ENCODE results near the gene ADGRD1.
A peak's percentile ranks its signal among the peaks of the same experiment; 100 is the strongest.
"Not testable (repeated sequence)": the region's sequence is repeated elsewhere in the genome, so short reads cannot be mapped to it uniquely, and the experiment has no call there.

The ADGRD1 gene

GRCh38 chr12:131128966-131129619 lies 175.4 kb downstream of the ADGRD1 start:
- DNase-seq, result not testable (repeated sequence)

DNA sequence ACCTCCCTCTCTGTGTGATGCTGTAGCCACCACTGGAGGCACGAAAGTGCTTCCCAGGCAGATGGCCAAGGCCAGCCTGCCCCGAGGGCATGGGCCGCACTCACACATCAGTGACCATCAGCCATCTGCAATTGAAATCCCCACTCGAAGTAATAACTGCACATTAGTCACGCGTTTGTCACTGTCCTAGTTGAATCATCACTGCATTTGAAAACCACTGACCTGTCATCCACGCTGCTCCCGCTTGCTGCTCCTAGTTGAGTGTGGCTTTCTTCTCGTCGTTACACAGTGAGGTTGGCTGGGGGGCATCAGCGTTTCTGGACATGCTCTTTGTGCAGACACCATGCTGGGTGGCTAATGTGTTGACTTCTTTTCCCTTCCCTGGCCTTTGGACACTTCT lies 176.1 kb downstream of the ADGRD1 start:
- no peak for DNase-seq

DNA sequence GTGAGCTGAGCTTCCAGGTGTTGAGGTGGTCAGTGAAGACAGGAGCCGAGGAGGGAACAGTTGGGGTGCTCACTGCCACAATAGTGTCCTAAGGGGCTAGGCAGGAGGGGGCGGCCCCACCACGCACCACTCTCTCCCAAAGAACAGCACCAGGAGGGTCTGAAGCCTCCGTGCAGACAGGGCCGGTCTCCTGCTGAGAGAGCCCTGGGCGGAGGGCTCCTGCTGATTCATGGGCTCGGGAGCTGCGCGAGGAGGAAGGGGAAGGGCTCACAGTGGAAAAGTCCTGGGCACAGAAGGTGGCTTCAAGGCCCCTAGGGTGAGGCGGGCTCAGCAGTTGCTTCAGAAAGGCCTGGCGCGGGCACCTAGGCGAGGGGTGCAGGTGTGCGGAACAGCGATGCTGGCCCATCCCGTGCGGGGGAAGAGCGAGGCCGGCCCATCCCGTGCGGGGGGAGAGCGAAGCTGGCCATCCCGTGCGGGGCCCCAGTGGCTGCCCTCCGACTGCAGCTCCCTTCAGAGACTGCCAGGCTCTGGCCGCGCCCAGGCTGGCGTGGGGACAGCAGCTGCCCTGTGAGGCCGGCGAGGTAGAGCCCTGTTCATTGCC lies 176.7 kb downstream of the ADGRD1 start:
- DNase-seq, result no peak

DNA sequence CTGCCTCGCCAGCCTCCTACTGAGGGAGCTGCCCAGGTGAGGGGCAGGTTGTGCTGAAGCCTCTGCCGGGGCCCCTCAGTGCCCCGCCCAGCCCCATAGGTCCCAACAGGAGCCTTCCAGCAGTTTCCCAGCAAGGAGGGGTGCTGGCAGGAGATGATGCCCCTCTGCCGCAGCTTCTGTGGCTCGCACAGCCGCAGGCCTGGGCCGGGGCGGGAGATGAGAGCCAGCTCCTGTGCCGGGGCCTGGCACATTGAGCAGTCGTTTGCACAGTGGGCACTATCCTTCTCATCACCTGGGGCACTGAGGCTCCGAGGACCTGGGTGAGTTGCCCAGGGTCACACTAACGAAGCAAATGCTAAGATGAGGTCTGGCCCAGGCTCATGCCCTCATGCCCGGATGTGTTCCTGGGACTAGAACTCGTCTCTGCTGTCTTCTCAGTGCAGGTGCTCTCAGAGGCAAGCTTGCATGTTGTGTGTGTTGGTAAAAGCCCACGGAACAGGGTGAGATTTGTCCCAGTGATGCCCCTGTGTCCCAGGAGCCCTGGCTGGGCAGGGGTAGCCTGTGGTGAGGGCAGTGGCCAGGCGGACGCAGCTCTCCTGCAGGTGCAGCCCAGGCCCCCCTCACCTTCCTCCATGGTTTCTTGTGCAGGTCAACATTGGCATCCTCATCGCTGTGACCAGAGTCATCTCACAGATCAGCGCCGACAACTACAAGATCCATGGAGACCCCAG lies 177.5 kb downstream of the ADGRD1 start:
- no peak for DNase-seq

DNA sequence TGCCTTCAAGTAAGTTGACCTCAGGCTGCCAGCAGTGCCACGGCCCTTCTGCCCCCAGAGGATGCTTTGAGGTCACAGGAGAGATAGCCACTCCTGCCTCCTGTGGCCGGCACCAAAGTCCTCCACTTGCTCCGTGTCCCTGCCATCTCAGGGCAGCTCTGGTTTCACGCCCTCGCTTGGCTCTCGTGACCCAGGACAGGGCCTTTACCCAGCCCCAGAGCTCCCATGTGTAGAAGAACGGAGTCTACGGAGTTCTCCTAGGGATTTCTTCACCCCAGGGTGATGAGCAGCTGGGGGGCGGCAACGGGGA lies 178.1 kb downstream of the ADGRD1 start:
- no peak for DNase-seq

DNA sequence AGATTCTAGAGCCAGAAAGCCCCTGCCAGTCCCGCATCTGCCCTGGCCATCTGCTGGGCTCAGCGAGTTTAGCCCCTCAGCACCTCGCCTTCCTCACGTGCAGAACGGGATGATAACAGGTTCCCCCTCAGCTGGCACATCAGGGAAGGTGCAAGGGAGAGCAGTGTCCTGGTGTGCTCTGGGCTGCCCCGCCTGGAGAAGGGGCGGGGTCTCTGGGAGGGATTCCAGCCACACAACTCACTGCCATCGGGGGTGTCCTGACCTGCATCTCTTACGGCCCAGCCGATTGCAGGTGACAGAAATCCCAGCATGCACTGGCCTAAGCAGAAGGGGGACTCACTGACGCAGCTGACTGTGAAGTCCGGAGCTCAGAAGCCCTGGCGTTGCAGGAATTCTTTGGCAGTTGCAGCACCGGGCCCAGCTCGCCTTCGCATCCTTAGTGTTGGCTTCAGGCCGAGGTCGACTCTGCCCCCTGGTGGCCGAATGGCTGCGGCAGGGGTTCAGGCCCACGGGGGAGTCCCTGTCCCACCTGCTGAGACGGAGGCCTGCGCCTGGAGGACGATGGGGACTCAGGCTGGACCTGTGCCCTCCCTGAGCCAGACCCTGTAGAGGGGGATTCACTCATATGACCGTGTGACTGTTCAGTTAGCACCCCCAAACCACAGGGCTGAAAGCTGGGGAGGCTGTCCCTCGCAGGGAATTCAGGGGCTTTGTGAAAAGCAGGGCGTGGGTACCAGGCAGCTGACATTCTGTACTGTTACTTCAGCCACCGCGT lies 178.6 kb downstream of the ADGRD1 start:
- peak; percentile 67 for DNase-seq

DNA sequence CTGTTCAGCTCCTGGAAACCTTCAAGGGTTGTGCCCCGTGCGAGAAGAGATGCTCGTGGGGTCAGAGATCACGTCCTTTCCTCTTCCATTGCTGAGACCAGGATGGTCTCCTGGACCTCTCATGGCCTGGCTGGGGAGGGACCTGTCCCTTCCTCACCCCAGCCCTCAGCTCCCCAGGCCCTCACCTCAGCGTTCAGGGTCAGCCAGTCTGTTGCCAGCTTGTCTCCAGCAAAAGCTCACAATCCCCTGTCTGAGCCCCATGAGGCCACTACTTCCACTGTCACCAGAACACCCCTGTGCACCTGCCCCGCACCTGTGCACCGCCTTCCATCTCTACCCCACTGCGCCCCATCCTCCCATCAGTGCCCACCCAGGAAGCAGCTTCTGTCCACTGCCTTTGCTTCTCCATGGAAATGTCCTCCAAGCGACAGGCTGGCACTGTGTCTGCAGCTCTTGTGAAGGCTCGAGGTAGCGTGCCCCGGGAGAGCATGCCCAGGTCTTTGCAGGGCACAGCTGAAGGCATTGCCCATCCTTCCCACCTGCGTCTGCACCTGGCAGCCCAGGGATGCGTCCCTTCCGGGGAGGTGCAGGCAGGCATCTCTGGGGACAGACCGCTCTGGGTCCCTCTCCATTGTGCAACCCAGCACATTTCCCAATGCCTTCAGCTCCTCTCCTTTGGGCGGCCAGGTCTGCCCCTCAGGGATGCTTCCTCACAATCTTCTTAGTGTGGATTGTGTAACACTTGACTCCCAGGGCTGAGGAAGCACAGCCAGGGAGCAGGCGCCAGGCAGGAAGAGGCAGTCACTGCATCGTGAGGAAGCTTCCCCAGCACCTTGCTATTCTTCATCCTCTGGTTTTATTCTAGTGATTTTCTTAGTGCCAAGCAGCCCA lies 179.6 kb downstream of the ADGRD1 start:
- DNase-seq, result no peak

DNA sequence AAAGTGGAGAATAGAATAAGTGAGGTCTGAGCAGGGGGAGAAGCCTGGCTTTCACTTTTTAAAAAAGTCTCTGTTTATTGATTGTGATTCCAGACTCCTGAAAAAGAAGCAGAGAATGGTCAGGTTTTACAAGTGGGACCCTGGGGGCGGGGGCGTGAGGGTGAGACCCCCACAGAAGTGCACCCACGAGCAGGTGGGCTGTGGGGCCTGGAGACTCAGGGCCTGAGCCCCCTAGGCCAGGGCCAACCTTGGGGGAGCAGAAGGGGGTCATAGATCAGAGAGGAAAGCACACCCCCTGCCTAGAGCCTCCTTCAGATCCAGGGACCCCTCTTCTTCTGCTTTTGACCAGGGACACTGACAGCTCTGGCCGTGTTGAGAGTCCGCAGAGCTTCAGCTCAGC lies 180.3 kb downstream of the ADGRD1 start:
- no peak for DNase-seq

- DNase-seq, result no peak
Measured at GRCh38 chr12:131134523-131135310, 181.0 kb downstream of the ADGRD1 start.

DNA sequence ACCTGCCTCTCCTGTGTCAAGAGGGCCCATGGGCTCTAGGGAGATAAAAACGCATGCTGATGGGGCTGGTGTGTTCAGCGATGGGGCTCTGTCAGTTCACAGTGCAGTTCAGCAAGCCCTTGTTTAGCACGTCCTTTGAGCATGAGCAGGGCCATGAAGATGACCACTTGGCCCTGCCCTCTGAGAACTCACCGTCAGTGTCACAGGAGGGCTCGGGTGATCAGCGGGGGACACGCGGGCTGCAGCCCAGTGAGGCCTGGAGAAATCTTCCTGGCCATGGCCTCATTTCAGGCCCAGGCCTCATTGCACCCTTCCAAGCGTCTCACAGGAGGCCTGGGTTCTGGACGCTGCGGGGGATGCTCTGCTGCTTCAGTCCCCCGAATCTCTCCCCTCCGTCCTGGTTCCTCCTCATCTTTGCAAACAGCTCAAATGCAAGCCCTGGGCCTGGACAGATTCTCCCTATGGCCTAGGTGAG lies 181.6 kb downstream of the ADGRD1 start:
- no peak for DNase-seq

GRCh38 chr12:131135786-131136538 lies 182.3 kb downstream of the ADGRD1 start:
- no peak for DNase-seq

DNA sequence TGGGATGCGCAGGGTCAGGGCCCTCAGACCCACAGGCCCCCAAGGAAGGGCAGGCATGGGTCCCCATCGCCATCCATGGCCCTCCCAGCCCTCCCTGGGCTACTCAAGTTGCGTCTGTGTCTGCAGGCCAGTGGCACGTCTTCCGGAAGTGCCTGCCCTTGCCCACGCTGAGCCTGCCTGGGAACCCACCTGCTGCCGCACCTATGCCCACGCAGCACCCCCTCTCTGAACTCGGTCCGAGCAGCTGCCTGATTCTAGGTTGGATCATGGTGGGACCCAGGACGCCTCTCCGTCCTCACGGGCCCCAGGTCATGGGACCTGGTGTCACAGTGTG lies 182.8 kb downstream of the ADGRD1 start:
- no peak for DNase-seq

DNA sequence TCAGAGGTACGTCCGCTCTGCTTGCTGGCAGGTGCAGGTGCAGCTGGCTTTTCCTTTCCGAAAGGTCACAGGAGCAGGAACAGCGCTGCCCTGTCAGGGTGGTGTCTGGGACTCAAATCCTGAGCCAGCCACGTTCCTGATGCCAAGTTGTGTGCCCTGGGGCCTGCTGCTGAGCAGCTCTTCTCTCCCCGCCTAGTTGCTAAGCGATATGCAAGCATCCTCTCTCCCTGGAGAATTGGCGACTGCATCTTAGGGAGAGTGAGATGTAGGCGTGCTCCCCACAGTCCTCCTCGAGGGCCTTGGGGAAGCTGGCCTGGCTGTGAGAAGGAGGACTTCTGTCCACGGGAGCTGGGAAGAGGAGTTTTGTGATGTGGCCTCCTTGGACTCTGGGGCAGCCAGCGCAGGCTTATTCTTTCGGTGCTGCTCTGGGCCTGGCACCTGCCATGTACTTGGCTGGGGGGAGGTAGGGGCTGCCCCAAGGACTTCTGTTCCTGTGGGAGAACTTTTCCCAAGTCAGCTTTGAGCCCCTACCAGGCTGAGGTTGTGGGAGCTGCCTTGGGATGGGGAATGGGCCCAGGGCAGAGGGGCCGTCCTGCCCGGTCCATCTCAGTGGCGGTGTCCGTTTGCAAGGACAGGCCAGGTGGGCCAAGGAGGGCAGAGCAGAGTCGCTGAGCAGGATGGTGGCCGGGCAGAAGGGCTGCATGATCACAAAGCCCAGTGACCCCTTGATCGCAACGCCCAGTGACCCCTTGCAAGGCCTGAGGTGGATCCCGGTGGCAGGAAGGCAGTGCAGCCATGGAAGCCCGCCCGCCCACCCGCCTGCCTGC lies 183.5 kb downstream of the ADGRD1 start:
- no peak for DNase-seq

- no peak for DNase-seq
Measured at GRCh38 chr12:131137836-131138637, 184.3 kb downstream of the ADGRD1 start.

GRCh38 chr12:131138638-131139362 lies 185.1 kb downstream of the ADGRD1 start:
- DNase-seq, result no peak

GRCh38 chr12:131139363-131140068 lies 185.8 kb downstream of the ADGRD1 start:
- DNase-seq, result no peak

GRCh38 chr12:131140069-131140435 lies 186.3 kb downstream of the ADGRD1 start:
- no peak for DNase-seq

- no peak for DNase-seq
Measured at GRCh38 chr12:131140697-131141096, 187.0 kb downstream of the ADGRD1 start.
